Aorta (tissue), 5 donors: ENCODE results near the gene CEBPB. TPM values are rescaled to one million over a fixed set of nuclear protein-coding genes. Genes with fewer than 3 reads are reported as not detected.
A peak's percentile ranks its signal among the peaks of the same experiment; 100 is the strongest.

ENCODE experiments used
- ATAC-seq: fragments of 200-7000 bp; cut with Tn5 transposase; one replicate; pipeline ENCODE4 v1.9.1; 2022; ENCODE audit warnings: moderate library complexity; ENCODE audit not compliant: low FRiP score
- DNase-seq, 2 donors: peaks; one replicate each; pipeline ENCODE4 v3.0.0-alpha.2; 2020
- H3K27ac ChIP-seq, 2 donors: one replicate each; pipeline ENCODE4 v1.5.1; 2013; ENCODE audit warnings: low read length in 2 of 2, mild to moderate bottlenecking in 2 of 2, moderate library complexity in 2 of 2, control low read depth in 1 of 2, inconsistent platforms in 1 of 2, low read depth in 1 of 2
- H3K27me3 ChIP-seq, 2 donors: one replicate each; pipeline ENCODE4 v1.6.1; 2013; ENCODE audit warnings: control low read depth in 1 of 2, low read length in 1 of 2, mild to moderate bottlenecking in 1 of 2, moderate library complexity in 1 of 2; ENCODE audit not compliant: insufficient read depth in 2 of 2, control insufficient read depth in 1 of 2
- H3K36me3 ChIP-seq, 2 donors: one replicate each; pipeline ENCODE4 v1.6.1; 2013; ENCODE audit warnings: control low read depth in 1 of 2, low read length in 1 of 2, mild to moderate bottlenecking in 1 of 2; ENCODE audit not compliant: insufficient read depth in 2 of 2, control insufficient read depth in 1 of 2
- H3K4me1 ChIP-seq, 2 donors: one replicate each; pipeline ENCODE4 v1.6.1; 2013; ENCODE audit warnings: low read length in 2 of 2, control low read depth in 1 of 2, mild to moderate bottlenecking in 1 of 2, moderate library complexity in 1 of 2; ENCODE audit not compliant: insufficient read depth in 2 of 2, control insufficient read depth in 1 of 2
- H3K4me3 ChIP-seq, 2 donors: one replicate each; pipeline ENCODE4 v1.5.1; 2013; ENCODE audit warnings: low read length in 2 of 2, control low read depth in 1 of 2, mild to moderate bottlenecking in 1 of 2
- H3K9me3 ChIP-seq: one replicate; pipeline ENCODE4 v1.6.1; 2013; ENCODE audit warnings: mild to moderate bottlenecking, low read length; ENCODE audit not compliant: control insufficient read depth
- WGBS, 2 donors: extraction: QIAGEN DNeasy Blood & Tissue Kit; methylation state at CpG; one replicate each; pipeline ENCODE4 v1.1.7; 2013; 5-methylcytosine and 5-hydroxymethylcytosine counted together
- intact Hi-C, 2 donors: fragments of 100-400 bp; cut with DNase I; formaldehyde crosslinking; loops; one replicate each; pipeline versions ENCODE4 v1.14.2 to v1.15.0; 2022
- polyA plus RNA-seq, 2 donors: library from polyadenylated mRNA; stranded (reverse); fragments of 200-250 nt; gene quantifications; one replicate each; pipeline ENCODE4 v1.2.3, GENCODE V29; 2013
- total RNA-seq, 2 donors: library from RNA; stranded (reverse); fragmentation: NEBNext Ultra II Directional; extraction: Animal tissue kit (Norgen Biotek cat#: 25700); gene quantifications; one replicate each; pipeline ENCODE4 v1.2.1, GENCODE V29; 2021
- donor health status: healthy with polysubstance abuse.
- donor health status: Bipolar disorder and iron deficiency.
- donor health status: DM: no; HTN: no; CAD: no.
- donor health status: DM: no; HTN: no; CAD: no.
- donor health status: DM: yes; HTN: yes; CAD: no.

CEBPB gene
- total and polyA plus RNA-seq, 4 donors: 15.8 to 141 (median 50.7) TPM

DNA sequence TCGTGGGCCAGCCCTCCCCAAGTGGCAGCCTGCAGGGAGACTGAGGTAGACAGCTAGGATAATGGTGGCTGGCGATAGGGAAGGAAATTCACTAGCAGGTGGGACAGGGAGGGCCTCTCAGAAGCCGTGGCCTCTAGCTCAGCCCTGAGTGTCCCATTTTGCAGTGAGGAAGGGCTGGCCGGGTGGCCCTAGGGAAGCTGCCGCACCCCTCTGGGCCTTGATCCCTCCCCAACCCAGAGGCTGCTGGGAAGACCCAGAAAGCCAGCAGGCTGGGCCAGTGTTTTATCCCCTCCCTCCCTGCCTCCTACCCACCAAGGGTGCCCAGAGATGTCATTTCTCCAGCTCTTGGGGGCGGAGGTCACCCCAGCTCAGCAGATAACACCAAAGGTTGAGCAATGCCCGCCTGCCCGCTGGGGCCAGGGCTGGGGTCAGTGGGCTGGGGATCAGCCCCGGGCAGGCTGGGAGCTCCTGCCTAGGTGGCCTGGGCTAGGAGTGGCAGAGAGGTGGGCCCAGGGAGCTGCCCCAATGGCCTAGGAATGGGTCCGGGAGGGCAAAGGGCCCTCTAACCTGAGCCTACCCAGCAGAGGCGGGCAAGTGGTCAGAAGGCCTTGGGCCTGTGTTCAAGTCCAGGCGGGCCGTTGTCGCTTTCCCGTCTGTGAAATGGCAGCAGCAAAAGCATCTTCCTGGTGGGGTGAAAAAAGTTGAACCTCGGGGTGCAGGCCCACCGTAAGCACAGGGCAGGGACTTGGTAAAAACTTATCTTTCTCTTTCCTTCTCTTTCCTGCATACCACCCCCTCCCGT is 1.6 kb upstream of the CEBPB start:
- ATAC-seq (no peak), DNase-seq (no peak)
- H3K4me1 ChIP-seq: no peaks in the 10 kb centered on the region
- no peaks in the 10 kb centered on the region for H3K27me3 ChIP-seq
- WGBS, 2 donors: 87 to 91% methylated on average over 18 of the region's 18 CpGs
- intact Hi-C loops: loop anchor here (1.0 to 10.0 kb wide), 4 partner anchors 271 to 556 kb away; no protein-coding TSS in a partner anchor
- H3K4me3 ChIP-seq: no peak overlapping the region
- no peak overlapping the region for H3K27ac ChIP-seq
- no peaks in the 10 kb centered on the region for H3K9me3 ChIP-seq
- H3K36me3 ChIP-seq: no peaks in the 10 kb centered on the region

GRCh38 chr20:50189681-50190250 is 864 bp upstream of the CEBPB start:
- intact Hi-C loops: loop anchor here (1.0 to 10.0 kb wide), 10 partner anchors 85 to 555 kb away; no protein-coding TSS in a partner anchor
- DNase-seq: peak in 1 of 2 donors; percentile 73
- no peak for ATAC-seq
- 41% methylated on average over 29 of the region's 29 CpGs for WGBS, 2 donors
- H3K27me3 ChIP-seq: no peaks in the 10 kb centered on the region
- no peak overlapping the region for H3K4me3 ChIP-seq
- peak overlapping the region in 1 of 2 donors; percentile 19 for H3K27ac ChIP-seq
- H3K36me3 ChIP-seq: no peaks in the 10 kb centered on the region
- no peaks in the 10 kb centered on the region for H3K4me1 ChIP-seq
- H3K9me3 ChIP-seq: no peaks in the 10 kb centered on the region

DNA sequence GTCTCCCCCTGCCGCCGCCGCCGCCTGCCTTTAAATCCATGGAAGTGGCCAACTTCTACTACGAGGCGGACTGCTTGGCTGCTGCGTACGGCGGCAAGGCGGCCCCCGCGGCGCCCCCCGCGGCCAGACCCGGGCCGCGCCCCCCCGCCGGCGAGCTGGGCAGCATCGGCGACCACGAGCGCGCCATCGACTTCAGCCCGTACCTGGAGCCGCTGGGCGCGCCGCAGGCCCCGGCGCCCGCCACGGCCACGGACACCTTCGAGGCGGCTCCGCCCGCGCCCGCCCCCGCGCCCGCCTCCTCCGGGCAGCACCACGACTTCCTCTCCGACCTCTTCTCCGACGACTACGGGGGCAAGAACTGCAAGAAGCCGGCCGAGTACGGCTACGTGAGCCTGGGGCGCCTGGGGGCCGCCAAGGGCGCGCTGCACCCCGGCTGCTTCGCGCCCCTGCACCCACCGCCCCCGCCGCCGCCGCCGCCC is 474 bp downstream of the CEBPB start:
- no peaks in the 10 kb centered on the region for H3K27me3 ChIP-seq
- no peaks in the 10 kb centered on the region for H3K4me1 ChIP-seq
- H3K36me3 ChIP-seq: no peaks in the 10 kb centered on the region
- WGBS, 2 donors: 0 to 1% methylated on average over 41 to 69 of the region's 69 CpGs
- H3K9me3 ChIP-seq: no peaks in the 10 kb centered on the region
- DNase-seq (peak; percentile 86 to 90), ATAC-seq (no peak)
- intact Hi-C loops: loop anchor here (5.0 to 10.0 kb wide), 6 partner anchors 84 to 206 kb away; no protein-coding TSS in a partner anchor
- peak overlapping the region; percentile 87 to 88 for H3K4me3 ChIP-seq
- H3K27ac ChIP-seq: peak overlapping the region; percentile 91 to 97

DNA sequence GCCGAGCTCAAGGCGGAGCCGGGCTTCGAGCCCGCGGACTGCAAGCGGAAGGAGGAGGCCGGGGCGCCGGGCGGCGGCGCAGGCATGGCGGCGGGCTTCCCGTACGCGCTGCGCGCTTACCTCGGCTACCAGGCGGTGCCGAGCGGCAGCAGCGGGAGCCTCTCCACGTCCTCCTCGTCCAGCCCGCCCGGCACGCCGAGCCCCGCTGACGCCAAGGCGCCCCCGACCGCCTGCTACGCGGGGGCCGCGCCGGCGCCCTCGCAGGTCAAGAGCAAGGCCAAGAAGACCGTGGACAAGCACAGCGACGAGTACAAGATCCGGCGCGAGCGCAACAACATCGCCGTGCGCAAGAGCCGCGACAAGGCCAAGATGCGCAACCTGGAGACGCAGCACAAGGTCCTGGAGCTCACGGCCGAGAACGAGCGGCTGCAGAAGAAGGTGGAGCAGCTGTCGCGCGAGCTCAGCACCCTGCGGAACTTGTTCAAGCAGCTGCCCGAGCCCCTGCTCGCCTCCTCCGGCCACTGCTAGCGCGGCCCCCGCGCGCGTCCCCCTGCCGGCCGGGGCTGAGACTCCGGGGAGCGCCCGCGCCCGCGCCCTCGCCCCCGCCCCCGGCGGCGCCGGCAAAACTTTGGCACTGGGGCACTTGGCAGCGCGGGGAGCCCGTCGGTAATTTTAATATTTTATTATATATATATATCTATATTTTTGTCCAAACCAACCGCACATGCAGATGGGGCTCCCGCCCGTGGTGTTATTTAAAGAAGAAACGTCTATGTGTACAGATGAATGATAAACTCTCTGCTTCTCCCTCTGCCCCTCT is 1.1 kb downstream of the CEBPB start:
- Histone ChIP-seq H3K27me3 (no peaks in the 10 kb centered on the region), H3K4me1 (no peaks in the 10 kb centered on the region), H3K27ac (peak overlapping the region; percentile 91 to 97), H3K9me3 (no peaks in the 10 kb centered on the region), H3K36me3 (no peaks in the 10 kb centered on the region), H3K4me3 (peak overlapping the region; percentile 87 to 88)
- WGBS, 2 donors: 0% methylated on average over 59 to 96 of the region's 96 CpGs
- ATAC-seq: no peak
- DNase-seq: peak; percentile 77 to 82
- intact Hi-C loops: loop anchor here (5.0 to 10.0 kb wide), 6 partner anchors 83 to 206 kb away; no protein-coding TSS in a partner anchor

- ATAC-seq (peak; percentile 53), DNase-seq (peak; percentile 92 to 94)
- intact Hi-C loops: loop anchor here (5.0 to 10.0 kb wide), 6 partner anchors 82 to 205 kb away; no protein-coding TSS in a partner anchor
Measured at GRCh38 chr20:50192364-50193198, 2.0 kb downstream of the CEBPB start.

DNA sequence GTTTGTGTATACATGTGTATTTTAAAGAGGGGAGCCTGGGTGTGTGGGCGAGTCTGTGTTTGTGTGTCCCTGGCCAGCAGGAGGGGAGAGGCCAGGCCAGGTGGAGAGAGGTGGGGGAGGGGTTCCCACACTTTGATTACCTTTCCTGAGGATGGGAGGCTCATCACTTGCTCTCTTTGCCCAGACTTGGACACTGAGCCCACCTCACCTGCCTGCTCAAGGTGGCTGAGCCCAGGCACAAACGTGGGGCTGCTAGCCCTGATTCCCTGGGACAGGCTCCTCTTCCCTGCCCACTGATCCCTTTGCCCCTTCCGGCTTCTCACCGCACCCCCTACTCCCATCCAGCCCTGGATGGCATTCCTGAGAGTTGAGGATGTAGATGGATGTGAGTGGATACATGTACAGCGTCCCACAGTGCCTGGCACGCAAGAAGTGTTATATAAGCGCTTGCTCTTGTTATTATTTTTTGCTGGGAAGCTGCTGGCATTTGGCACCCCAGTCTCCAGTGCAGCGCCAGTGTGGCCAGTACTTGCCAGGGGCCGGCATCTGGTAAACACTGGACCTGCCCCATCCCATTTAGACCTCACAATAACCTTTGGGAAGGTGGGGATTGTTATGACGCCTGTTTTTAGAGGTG is 2.7 kb downstream of the CEBPB start:
- DNase-seq: peak in 1 of 2 donors; percentile 55

More at GRCh38 chr20:50192364-50193198, 2.0 kb downstream of the CEBPB start:
- no peaks in the 10 kb centered on the region for H3K27me3 ChIP-seq
- H3K36me3 ChIP-seq: no peaks in the 10 kb centered on the region
- no peaks in the 10 kb centered on the region for H3K9me3 ChIP-seq
- 0 to 1% methylated on average over 25 of the region's 25 CpGs for WGBS, 2 donors
- peak overlapping the region; percentile 87 to 88 for H3K4me3 ChIP-seq
- peak overlapping the region; percentile 79 to 83 for H3K27ac ChIP-seq
- no peaks in the 10 kb centered on the region for H3K4me1 ChIP-seq

DNA sequence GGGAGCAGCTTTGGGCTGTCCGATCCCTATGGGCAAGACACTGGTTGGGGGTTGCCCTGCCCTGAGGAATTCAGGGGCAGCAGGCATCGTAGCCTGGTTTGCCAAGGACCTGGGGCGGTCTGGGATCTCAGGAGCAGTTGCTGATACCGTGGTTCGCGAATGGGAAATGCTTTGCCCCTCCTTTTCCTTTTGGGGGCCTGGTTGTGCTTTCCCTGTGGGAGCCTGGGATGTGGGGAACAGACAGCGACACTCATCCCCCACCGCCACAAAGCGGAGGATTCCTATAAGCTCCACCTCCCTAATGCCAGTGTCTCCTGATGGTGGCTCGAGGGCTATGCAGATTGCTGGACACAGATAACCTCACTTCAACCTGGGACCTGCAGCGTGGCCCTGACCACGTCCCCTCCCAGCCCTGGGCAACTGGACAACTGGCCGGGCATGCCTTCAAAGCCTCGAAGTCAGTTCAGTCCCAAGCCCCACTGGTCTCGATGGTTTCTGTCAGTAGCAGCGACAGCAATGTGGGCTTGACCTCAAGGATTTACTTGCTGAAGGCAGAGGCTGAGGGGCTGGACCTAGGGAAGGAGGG is 3.3 kb downstream of the CEBPB start:
- Histone ChIP-seq H3K4me1 (no peaks in the 10 kb centered on the region), H3K27ac (peak overlapping the region in 1 of 2 donors; percentile 79), H3K9me3 (no peaks in the 10 kb centered on the region), H3K36me3 (no peaks in the 10 kb centered on the region), H3K27me3 (no peaks in the 10 kb centered on the region), H3K4me3 (peak overlapping the region; percentile 87 to 88)
- intact Hi-C loops: loop anchor here (5.0 to 10.0 kb wide), 6 partner anchors 81 to 203 kb away; no protein-coding TSS in a partner anchor
- WGBS, 2 donors: 24 to 26% methylated on average over 16 of the region's 16 CpGs
- DNase-seq (no peak), ATAC-seq (no peak)

More for the DNA sequence above, 2.7 kb downstream of the CEBPB start:
- intact Hi-C loops: loop anchor here (5.0 to 10.0 kb wide), 6 partner anchors 81 to 204 kb away; no protein-coding TSS in a partner anchor
- 3 to 5% methylated on average over 10 of the region's 10 CpGs for WGBS, 2 donors
- ATAC-seq: no peak
- H3K4me3 ChIP-seq: peak overlapping the region; percentile 87 to 88
- no peaks in the 10 kb centered on the region for H3K27me3 ChIP-seq
- H3K36me3 ChIP-seq: no peaks in the 10 kb centered on the region
- H3K4me1 ChIP-seq: no peaks in the 10 kb centered on the region
- H3K27ac ChIP-seq: peak overlapping the region; percentile 79 to 83
- H3K9me3 ChIP-seq: no peaks in the 10 kb centered on the region
